Measurements from ENCODE around the gene L2HGDH.

The L2HGDH gene

GRCh38 chr14:50257732-50258131, 54.3 kb downstream of the L2HGDH start:
- H4K20me1 ChIP-seq (ENCODE audit: insufficient read depth), result no peaks in the 10 kb centered on the region
- H3K27ac ChIP-seq, result no peak overlapping the region
- no peak overlapping the region for H3K4me2 ChIP-seq
- H3K79me2 ChIP-seq (ENCODE audit: insufficient read depth, low read depth), result no peaks in the 10 kb centered on the region
- H3K4me3 ChIP-seq (IDR thresholded peaks at IDR 0.05; ENCODE audit: insufficient read depth, low read depth, low read length), result no peak overlapping the region
- no peak for TF ChIP-seq CTCF (conservative IDR thresholded peaks at IDR 0.05; ENCODE audit: low read depth, low read length)
- H3K27me3 ChIP-seq (ENCODE audit: insufficient read depth, low read depth), result no peaks in the 10 kb centered on the region
- no peak overlapping the region for H2AFZ ChIP-seq (ENCODE audit: low read depth)
- H3K36me3 ChIP-seq (ENCODE audit: insufficient read depth), result no peaks in the 10 kb centered on the region
- H3K4me1 ChIP-seq (ENCODE audit: low read depth, poor library complexity, severe bottlenecking), result no peaks in the 10 kb centered on the region
- no peak overlapping the region for H3K9ac ChIP-seq

GRCh38 chr14:50254248-50254647, 57.8 kb downstream of the L2HGDH start:
- TF ChIP-seq CTCF (conservative IDR thresholded peaks at IDR 0.05; ENCODE audit: low read depth, low read length), result no peak
- H3K79me2 ChIP-seq (ENCODE audit: insufficient read depth, low read depth), result no peaks in the 10 kb centered on the region

DNA sequence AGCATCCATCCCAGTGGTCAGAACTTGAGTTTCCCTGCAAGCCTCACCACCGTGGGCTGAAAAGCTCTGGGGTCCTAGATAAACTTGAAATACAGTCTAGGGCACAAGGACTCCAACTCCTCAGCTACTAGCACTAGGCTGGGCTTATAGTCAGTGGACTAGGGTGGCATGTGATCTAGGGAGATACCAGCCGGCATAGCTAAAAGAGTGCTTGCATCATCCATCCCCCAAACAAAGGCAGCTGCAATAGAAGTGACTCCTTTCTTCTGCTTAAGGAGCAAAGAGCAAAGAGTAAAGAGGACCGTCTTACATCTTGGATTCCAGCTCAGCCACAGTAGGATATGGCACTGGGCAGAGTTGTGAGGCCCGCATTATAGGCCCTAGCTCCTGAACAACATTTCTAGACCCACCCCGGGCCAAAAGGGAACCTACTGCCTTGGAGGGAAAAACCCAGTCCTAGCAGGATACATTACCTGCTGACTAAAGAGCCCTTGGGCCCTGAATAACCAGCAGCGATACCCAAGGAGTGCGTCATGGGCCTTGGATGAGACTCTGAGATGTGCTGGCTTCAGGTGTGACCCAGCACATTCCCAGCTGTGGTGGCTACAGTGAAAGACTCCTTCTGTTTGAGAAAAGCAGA, 62.8 kb downstream of the L2HGDH start:
- H4K20me1 ChIP-seq (ENCODE audit: insufficient read depth), result no peaks in the 10 kb centered on the region
- no peak overlapping the region for H2AFZ ChIP-seq (ENCODE audit: low read depth)
- H3K9ac ChIP-seq, result no peak overlapping the region
- no peak overlapping the region for H3K27ac ChIP-seq
- no peak overlapping the region for H3K4me3 ChIP-seq (IDR thresholded peaks at IDR 0.05; ENCODE audit: insufficient read depth, low read depth, low read length)
- H3K79me2 ChIP-seq (ENCODE audit: insufficient read depth, low read depth), result no peaks in the 10 kb centered on the region
- H3K27me3 ChIP-seq (ENCODE audit: insufficient read depth, low read depth), result no peaks in the 10 kb centered on the region
- H3K4me2 ChIP-seq, result no peak overlapping the region
- H3K4me1 ChIP-seq (ENCODE audit: low read depth, poor library complexity, severe bottlenecking), result no peaks in the 10 kb centered on the region
- H3K36me3 ChIP-seq (ENCODE audit: insufficient read depth), result no peaks in the 10 kb centered on the region
- TF ChIP-seq CTCF (conservative IDR thresholded peaks at IDR 0.05; ENCODE audit: low read depth, low read length), result no peak

More at GRCh38 chr14:50254248-50254647, 57.8 kb downstream of the L2HGDH start:
- Histone ChIP-seq H3K27ac (no peak overlapping the region), H3K4me1 (ENCODE audit: low read depth, poor library complexity, severe bottlenecking) (no peaks in the 10 kb centered on the region), H3K4me3 (IDR thresholded peaks at IDR 0.05; ENCODE audit: insufficient read depth, low read depth, low read length) (no peak overlapping the region), H4K20me1 (ENCODE audit: insufficient read depth) (no peaks in the 10 kb centered on the region), H3K4me2 (no peak overlapping the region), H3K9ac (no peak overlapping the region), H3K27me3 (ENCODE audit: insufficient read depth, low read depth) (no peaks in the 10 kb centered on the region), H3K36me3 (ENCODE audit: insufficient read depth) (no peaks in the 10 kb centered on the region), H2AFZ (ENCODE audit: low read depth) (no peak overlapping the region)

DNA sequence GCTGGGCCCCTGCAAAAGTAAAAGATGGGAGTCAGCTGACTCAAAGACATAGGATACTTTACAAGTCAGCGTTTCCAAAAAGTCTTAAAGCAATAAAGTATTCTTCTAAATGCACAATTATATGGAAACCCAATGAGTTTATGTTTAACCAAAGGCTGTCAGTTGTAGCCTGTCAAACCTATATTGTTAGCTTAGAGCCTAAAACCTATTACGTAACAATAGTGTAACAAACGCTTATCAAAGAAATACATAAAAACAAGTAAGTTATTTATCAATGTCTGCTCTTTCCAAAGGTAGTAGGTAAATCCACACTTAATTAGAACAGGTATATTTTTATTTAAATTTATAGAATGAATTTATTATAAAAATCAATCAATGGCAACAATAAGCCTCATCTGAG, 64.8 kb downstream of the L2HGDH start:
- H3K4me3 ChIP-seq (IDR thresholded peaks at IDR 0.05; ENCODE audit: insufficient read depth, low read depth, low read length), result no peak overlapping the region
- no peak for TF ChIP-seq CTCF (conservative IDR thresholded peaks at IDR 0.05; ENCODE audit: low read depth, low read length)
- no peaks in the 10 kb centered on the region for H3K79me2 ChIP-seq (ENCODE audit: insufficient read depth, low read depth)
- H3K4me2 ChIP-seq, result no peak overlapping the region
- H4K20me1 ChIP-seq (ENCODE audit: insufficient read depth), result no peaks in the 10 kb centered on the region
- no peaks in the 10 kb centered on the region for H3K27me3 ChIP-seq (ENCODE audit: insufficient read depth, low read depth)
- H3K27ac ChIP-seq, result no peak overlapping the region
- no peak overlapping the region for H2AFZ ChIP-seq (ENCODE audit: low read depth)
- no peak overlapping the region for H3K9ac ChIP-seq
- no peaks in the 10 kb centered on the region for H3K36me3 ChIP-seq (ENCODE audit: insufficient read depth)
- no peaks in the 10 kb centered on the region for H3K4me1 ChIP-seq (ENCODE audit: low read depth, poor library complexity, severe bottlenecking)

Measured in KMS-11 (cell line).